ENCODE results near the gene SACM1L.

GRCh38 chr3:45689787-45690145 is 570 bp downstream of the SACM1L start:
- no peak for TF ChIP-seq ZNF660 (tag by site-specific recombination; IDR thresholded peaks at IDR 0.05)
- TF ChIP-seq ZNF580 (tag by site-specific recombination; IDR thresholded peaks at IDR 0.05), result no peak
- TF ChIP-seq ZBTB17 (tag by site-specific recombination; IDR thresholded peaks at IDR 0.05), result no peak
- TF ChIP-seq HOXD13 (CRISPR knock-in tag; IDR thresholded peaks at IDR 0.05; ENCODE audit: borderline replicate concordance), result no peak
- TF ChIP-seq CTCF (tag by site-specific recombination; IDR thresholded peaks at IDR 0.05), result no peak
- no peak for TF ChIP-seq PATZ1 (tag by site-specific recombination; IDR thresholded peaks at IDR 0.05)
- no peak for TF ChIP-seq ZNF776 (tag by site-specific recombination; IDR thresholded peaks at IDR 0.05; ENCODE audit: borderline replicate concordance)
- TF ChIP-seq ZBTB21 (tag by site-specific recombination; IDR thresholded peaks at IDR 0.05), result no peak
- TF ChIP-seq ZNF785 (tag by site-specific recombination; IDR thresholded peaks at IDR 0.05), result no peak

Data from HEK293 (cell line).